SH-SY5Y (cell line): ENCODE data around the gene CEP131.

Source experiments
- GATA2 ChIP-seq: IDR thresholded peaks from 2 replicates; pipeline ENCODE4 v1.6.1; 2011; ENCODE audit warnings: mild to moderate bottlenecking, low read depth, low read length
- GATA3 ChIP-seq: IDR thresholded peaks from 2 replicates; pipeline ENCODE4 v1.6.1; 2011; ENCODE audit warnings: low read depth, mild to moderate bottlenecking, low read length, moderate library complexity

- TF ChIP-seq GATA3 (no peak), GATA2 (no peak)
Observed at GRCh38 chr17:81254955-81255717, 32.4 kb upstream of the CEP131 start.
